Liver (tissue), 9 donors: Measurements from ENCODE around the gene PPM1K. TPM values are rescaled to one million over a fixed set of nuclear protein-coding genes. Genes with fewer than 3 reads are reported as not detected.

Experiments used
- DNase-seq: peaks from one replicate; pipeline ENCODE4 v3.0.0-alpha.2; 2017; ENCODE audit warnings: low spot score
- H3K27ac ChIP-seq, 2 donors: one replicate each; pipeline ENCODE4 v1.7.0; 2013; ENCODE audit warnings: inconsistent platforms in 2 of 2, low read length in 2 of 2, control low read depth in 1 of 2, low read depth in 1 of 2, mild to moderate bottlenecking in 1 of 2
- H3K27me3 ChIP-seq, 4 donors: one replicate each; pipeline versions ENCODE4 v1.6.1 to v1.7.0; 2013; ENCODE audit warnings: low read length in 3 of 4, inconsistent platforms in 1 of 4, mild to moderate bottlenecking in 1 of 4, moderate library complexity in 1 of 4; ENCODE audit not compliant: control insufficient read depth in 4 of 4, insufficient read depth in 4 of 4
- H3K36me3 ChIP-seq, 4 donors: one replicate each; pipeline versions ENCODE4 v1.6.1 to v1.7.0; 2013; ENCODE audit warnings: low read length in 3 of 4, mild to moderate bottlenecking in 3 of 4, low read depth in 1 of 4, moderate library complexity in 1 of 4; ENCODE audit not compliant: control insufficient read depth in 4 of 4, insufficient read depth in 3 of 4
- H3K4me1 ChIP-seq, 4 donors: one replicate each; pipeline versions ENCODE4 v1.6.1 to v1.7.0; 2013; ENCODE audit warnings: low read length in 3 of 4, mild to moderate bottlenecking in 3 of 4, moderate library complexity in 1 of 4; ENCODE audit not compliant: control insufficient read depth in 4 of 4, insufficient read depth in 4 of 4
- H3K4me3 ChIP-seq, 3 donors: one replicate each; pipeline versions ENCODE4 v1.6.1 to v1.7.0; 2013; ENCODE audit warnings: low read length in 3 of 3, control low read depth in 1 of 3, low read depth in 1 of 3, mild to moderate bottlenecking in 1 of 3
- H3K9ac ChIP-seq, 2 donors: one replicate each; pipeline ENCODE4 v1.7.0; 2013; ENCODE audit warnings: low read length in 2 of 2, mild to moderate bottlenecking in 2 of 2, moderate library complexity in 2 of 2, control low read depth in 1 of 2, low read depth in 1 of 2
- H3K9me3 ChIP-seq, 4 donors: one replicate each; pipeline versions ENCODE4 v1.6.1 to v1.7.0; 2013; ENCODE audit warnings: low read length in 3 of 4; ENCODE audit not compliant: control insufficient read depth in 4 of 4
- EGR1 ChIP-seq, 2 donors: IDR thresholded peaks; 2 replicates each; pipeline ENCODE4 v1.6.1; 2016 to 2018; ENCODE audit warnings: antibody characterized with exemption in 2 of 2, low read depth in 2 of 2
- FOXA1 ChIP-seq: IDR thresholded peaks from 2 replicates; pipeline ENCODE4 v1.6.1; 2016; ENCODE audit warnings: antibody characterized with exemption
- FOXA2 ChIP-seq: IDR thresholded peaks from 2 replicates; pipeline ENCODE4 v1.6.1; 2016; ENCODE audit warnings: antibody characterized with exemption
- HNF4A ChIP-seq, 2 donors: conservative IDR thresholded peaks; 2 replicates each; pipeline ENCODE4 v1.6.1; 2016; ENCODE audit warnings: antibody characterized with exemption in 2 of 2, mild to moderate bottlenecking in 2 of 2
- HNF4G ChIP-seq: IDR thresholded peaks from 2 replicates; pipeline ENCODE4 v1.6.1; 2016; ENCODE audit warnings: antibody characterized with exemption
- JUND ChIP-seq, 2 donors: IDR thresholded peaks; 2 replicates each; pipeline ENCODE4 v1.6.1; 2016; ENCODE audit warnings: antibody characterized with exemption in 2 of 2
- NR2F2 ChIP-seq: IDR thresholded peaks from 2 replicates; pipeline ENCODE4 v1.6.1; 2016; ENCODE audit warnings: antibody characterized with exemption
- RAD21 ChIP-seq, 2 donors: IDR thresholded peaks; 2 replicates each; pipeline ENCODE4 v1.6.1; 2016; ENCODE audit warnings: antibody characterized with exemption in 2 of 2, mild to moderate bottlenecking in 2 of 2
- RXRA ChIP-seq, 2 donors: IDR thresholded peaks; 2 replicates each; pipeline ENCODE4 v1.6.1; 2017 to 2018; ENCODE audit warnings: antibody characterized with exemption in 2 of 2, mild to moderate bottlenecking in 1 of 2
- SP1 ChIP-seq: IDR thresholded peaks from 2 replicates; pipeline ENCODE4 v1.6.1; 2018; ENCODE audit warnings: antibody characterized with exemption, mild to moderate bottlenecking
- TAF1 ChIP-seq: conservative IDR thresholded peaks from 2 replicates; pipeline ENCODE4 v1.6.1; 2016; ENCODE audit warnings: antibody characterized with exemption, mild to moderate bottlenecking
- YY1 ChIP-seq: IDR thresholded peaks from 2 replicates; pipeline ENCODE4 v1.6.1; 2016; ENCODE audit warnings: antibody characterized with exemption, mild to moderate bottlenecking
- WGBS: extraction: QIAGEN DNeasy Blood & Tissue Kit; methylation state at CpG from one replicate; pipeline ENCODE4 v1.1.7; 2013; 5-methylcytosine and 5-hydroxymethylcytosine counted together
- polyA plus RNA-seq, 2 donors: library from polyadenylated mRNA; stranded (reverse) in 1 of 2; unstranded in 1 of 2; fragments of 200-250 nt in 1 of 2; fragments of >200 nt in 1 of 2; fragmentation: Nextera tagmentation in 1 of 2; extraction: Ambion mirVana in 1 of 2; gene quantifications; one replicate each; pipeline versions ENCODE4 v1.2.1 to v1.2.3, GENCODE V29; 2013 to 2015
- total RNA-seq, 2 donors: library from RNA; depleted of rRNA; stranded (reverse); fragments of >200 nt; gene quantifications; one replicate each; pipeline ENCODE4 v1.2.3, GENCODE V29; 2014
- TF ChIP-seq, protein P1 (sequence below): fragments of 150-350 bp; IDR thresholded peaks from 2 replicates; pipeline ENCODE4 v1.5.1; 2017; ENCODE audit warnings: improper control_type of control experiment, low read depth, low read length; ENCODE audit not compliant: missing input control
- TF ChIP-seq, protein P2 (sequence below): IDR thresholded peaks from 2 replicates; pipeline ENCODE4 v1.6.1; 2016; ENCODE audit warnings: antibody characterized with exemption
- TF ChIP-seq, protein P3 (sequence below): IDR thresholded peaks from 2 replicates; pipeline ENCODE4 v1.6.1; 2016; ENCODE audit warnings: antibody characterized with exemption
- TF ChIP-seq, protein P4 (sequence below): IDR thresholded peaks from 2 replicates; pipeline ENCODE4 v1.6.1; 2016; ENCODE audit warnings: antibody characterized with exemption
- TF ChIP-seq, protein P5 (sequence below): IDR thresholded peaks from 2 replicates; pipeline ENCODE4 v1.6.1; 2016; ENCODE audit warnings: antibody characterized with exemption, mild to moderate bottlenecking
- donor health status: healthy.
- donor health status: healthy.
- donor health status: healthy.
- donor health status: healthy.
- donor health status: healthy.

PPM1K gene
- total and polyA plus RNA-seq, 4 donors, result 1.3 to 12.7 (median 6.7) TPM

DNA sequence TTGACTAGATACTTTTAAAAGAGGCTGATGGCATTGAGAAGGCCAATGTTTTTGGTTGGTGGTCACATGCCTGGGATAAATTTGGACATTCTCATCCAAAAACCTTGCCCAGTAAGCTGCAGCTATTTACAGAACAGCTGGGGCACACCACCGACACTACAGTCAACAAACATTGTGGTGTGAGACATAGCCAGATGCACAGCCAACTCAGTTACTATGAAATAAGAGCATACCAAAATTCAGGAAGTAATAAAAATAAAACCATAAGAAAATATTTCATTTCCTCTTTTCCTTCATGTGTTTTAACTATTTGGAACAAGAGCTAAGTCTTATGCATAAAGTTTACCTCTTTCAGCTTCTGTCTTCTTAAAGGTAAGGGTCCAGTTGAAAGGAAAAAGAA is 8.8 kb downstream of the PPM1K start:
- TF ChIP-seq TAF1, result no peak
- no peak for TF ChIP-seq RAD21 (IDR thresholded peaks at IDR 0.05)
- TF ChIP-seq EGR1 (IDR thresholded peaks at IDR 0.05; ENCODE audit: low read depth in 2 of 2), result no peak
- TF ChIP-seq SP1, result no peak
- TF ChIP-seq, protein P1, sequence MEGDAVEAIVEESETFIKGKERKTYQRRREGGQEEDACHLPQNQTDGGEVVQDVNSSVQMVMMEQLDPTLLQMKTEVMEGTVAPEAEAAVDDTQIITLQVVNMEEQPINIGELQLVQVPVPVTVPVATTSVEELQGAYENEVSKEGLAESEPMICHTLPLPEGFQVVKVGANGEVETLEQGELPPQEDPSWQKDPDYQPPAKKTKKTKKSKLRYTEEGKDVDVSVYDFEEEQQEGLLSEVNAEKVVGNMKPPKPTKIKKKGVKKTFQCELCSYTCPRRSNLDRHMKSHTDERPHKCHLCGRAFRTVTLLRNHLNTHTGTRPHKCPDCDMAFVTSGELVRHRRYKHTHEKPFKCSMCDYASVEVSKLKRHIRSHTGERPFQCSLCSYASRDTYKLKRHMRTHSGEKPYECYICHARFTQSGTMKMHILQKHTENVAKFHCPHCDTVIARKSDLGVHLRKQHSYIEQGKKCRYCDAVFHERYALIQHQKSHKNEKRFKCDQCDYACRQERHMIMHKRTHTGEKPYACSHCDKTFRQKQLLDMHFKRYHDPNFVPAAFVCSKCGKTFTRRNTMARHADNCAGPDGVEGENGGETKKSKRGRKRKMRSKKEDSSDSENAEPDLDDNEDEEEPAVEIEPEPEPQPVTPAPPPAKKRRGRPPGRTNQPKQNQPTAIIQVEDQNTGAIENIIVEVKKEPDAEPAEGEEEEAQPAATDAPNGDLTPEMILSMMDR, result no peak
- TF ChIP-seq FOXA2, result no peak
- TF ChIP-seq RXRA (IDR thresholded peaks at IDR 0.05), result no peak
- TF ChIP-seq, protein P2, sequence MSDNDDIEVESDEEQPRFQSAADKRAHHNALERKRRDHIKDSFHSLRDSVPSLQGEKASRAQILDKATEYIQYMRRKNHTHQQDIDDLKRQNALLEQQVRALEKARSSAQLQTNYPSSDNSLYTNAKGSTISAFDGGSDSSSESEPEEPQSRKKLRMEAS, result no peak
- no peak for TF ChIP-seq HNF4G
- H3K27ac ChIP-seq, result no peak overlapping the region
- no peaks in the 10 kb centered on the region for H3K9me3 ChIP-seq
- H3K4me1 ChIP-seq, result peaks cover 0 to 2% (median 0%) of the 10 kb centered on the region in 4 donors
- DNase-seq, result no peak
- no peak overlapping the region for H3K4me3 ChIP-seq
- H3K36me3 ChIP-seq, result peaks cover 0 to 2% (median 0%) of the 10 kb centered on the region in 4 donors
- no peaks in the 10 kb centered on the region for H3K27me3 ChIP-seq
- WGBS, result 48% methylated on average over 1 of the region's 1 CpG
- H3K9ac ChIP-seq, result no peak overlapping the region

DNA sequence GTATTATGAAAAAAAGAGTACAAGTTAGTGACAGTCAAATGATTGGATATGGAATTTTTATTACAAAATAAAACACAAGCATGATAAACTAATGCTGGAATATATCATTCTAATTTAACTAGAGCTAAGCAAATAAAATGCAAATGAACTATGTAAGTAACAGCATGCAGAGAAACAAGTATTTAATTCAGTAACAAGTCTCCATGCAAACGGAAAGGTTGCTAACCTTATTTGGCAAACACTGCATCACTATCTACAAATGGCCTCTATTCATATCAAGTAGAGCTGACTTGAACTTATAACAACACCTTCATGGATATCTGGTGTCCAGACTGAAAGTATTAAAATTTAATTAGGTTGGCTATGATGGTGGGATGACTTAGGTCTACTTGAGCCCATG is 15.4 kb downstream of the PPM1K start:
- Histone ChIP-seq H3K27me3 (no peaks in the 10 kb centered on the region), H3K9ac (no peak overlapping the region), H3K27ac (no peak overlapping the region), H3K4me3 (no peak overlapping the region), H3K9me3 (no peaks in the 10 kb centered on the region), H3K36me3 (peaks cover 0 to 21% (median 8%) of the 10 kb centered on the region in 4 donors), H3K4me1 (no peaks in the 10 kb centered on the region)
- 99% methylated on average over 1 of the region's 1 CpG for WGBS
- TF ChIP-seq RXRA (IDR thresholded peaks at IDR 0.05) (no peak), RAD21 (IDR thresholded peaks at IDR 0.05) (no peak), SP1 (no peak)
- no peak for DNase-seq

DNA sequence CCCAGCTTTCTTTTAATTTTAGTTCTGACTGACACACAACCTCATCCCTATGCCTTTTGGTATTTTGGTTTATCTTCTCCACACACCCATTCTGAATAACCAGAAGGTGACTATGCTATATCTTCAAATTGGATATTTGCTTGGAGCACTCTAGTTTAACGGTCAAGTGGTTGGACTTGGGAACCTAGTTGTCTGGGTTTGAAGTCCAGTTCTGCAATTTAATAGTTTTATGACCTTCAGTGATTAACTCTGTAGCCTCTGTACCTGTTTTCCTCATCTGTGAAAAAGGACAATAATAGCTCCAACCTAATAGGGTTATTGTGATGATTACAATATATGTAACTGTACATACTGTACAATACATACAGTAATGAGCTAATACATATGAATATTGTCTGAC is 20.0 kb downstream of the PPM1K start:
- TF ChIP-seq NR2F2 (no peak), YY1 (no peak), HNF4A (conservative IDR thresholded peaks at IDR 0.05) (peak in 1 of 2 donors; percentile 47)
- 32% methylated on average over 1 of the region's 1 CpG for WGBS
- Histone ChIP-seq H3K4me3 (no peak overlapping the region), H3K27me3 (no peaks in the 10 kb centered on the region), H3K9me3 (no peaks in the 10 kb centered on the region), H3K36me3 (peaks cover 0 to 23% (median 8%) of the 10 kb centered on the region in 4 donors), H3K4me1 (no peaks in the 10 kb centered on the region), H3K27ac (no peak overlapping the region), H3K9ac (no peak overlapping the region)
- DNase-seq, result no peak

DNA sequence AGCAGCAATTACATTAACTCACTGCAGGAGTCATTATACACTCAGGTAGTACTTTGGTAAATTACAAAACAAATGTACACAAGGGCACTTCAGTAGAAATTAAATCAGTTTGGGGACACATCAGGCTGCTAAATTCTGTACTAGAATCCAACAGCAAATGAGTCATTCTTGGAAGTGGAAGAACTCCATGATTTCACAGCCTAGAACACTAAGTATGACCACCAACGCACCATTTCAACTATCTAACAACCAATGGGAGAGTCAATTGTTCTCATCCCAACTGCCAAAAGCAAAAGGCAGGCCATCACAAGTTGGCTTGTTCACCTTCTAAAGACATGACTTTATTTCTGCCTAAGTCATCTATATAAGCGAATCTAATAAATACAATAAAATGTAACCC is 26.6 kb downstream of the PPM1K start:
- H3K27ac ChIP-seq, result no peak overlapping the region
- no peaks in the 10 kb centered on the region for H3K27me3 ChIP-seq
- H3K4me1 ChIP-seq, result no peaks in the 10 kb centered on the region
- 97% methylated on average over 2 of the region's 2 CpGs for WGBS
- H3K4me3 ChIP-seq, result no peak overlapping the region
- DNase-seq, result no peak
- no peak overlapping the region for H3K9ac ChIP-seq
- H3K36me3 ChIP-seq, result no peaks in the 10 kb centered on the region
- no peaks in the 10 kb centered on the region for H3K9me3 ChIP-seq
- no peak for TF ChIP-seq FOXA1
- TF ChIP-seq, protein P3, sequence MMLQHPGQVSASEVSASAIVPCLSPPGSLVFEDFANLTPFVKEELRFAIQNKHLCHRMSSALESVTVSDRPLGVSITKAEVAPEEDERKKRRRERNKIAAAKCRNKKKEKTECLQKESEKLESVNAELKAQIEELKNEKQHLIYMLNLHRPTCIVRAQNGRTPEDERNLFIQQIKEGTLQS, result no peak
- no peak for TF ChIP-seq EGR1 (IDR thresholded peaks at IDR 0.05; ENCODE audit: low read depth in 2 of 2)
- TF ChIP-seq HNF4A (conservative IDR thresholded peaks at IDR 0.05), result no peak
- TF ChIP-seq RXRA (IDR thresholded peaks at IDR 0.05), result no peak
- TF ChIP-seq, protein P2, result no peak
- no peak for TF ChIP-seq YY1
- TF ChIP-seq JUND (IDR thresholded peaks at IDR 0.05), result no peak
- no peak for TF ChIP-seq RAD21 (IDR thresholded peaks at IDR 0.05)
- TF ChIP-seq, protein P4, sequence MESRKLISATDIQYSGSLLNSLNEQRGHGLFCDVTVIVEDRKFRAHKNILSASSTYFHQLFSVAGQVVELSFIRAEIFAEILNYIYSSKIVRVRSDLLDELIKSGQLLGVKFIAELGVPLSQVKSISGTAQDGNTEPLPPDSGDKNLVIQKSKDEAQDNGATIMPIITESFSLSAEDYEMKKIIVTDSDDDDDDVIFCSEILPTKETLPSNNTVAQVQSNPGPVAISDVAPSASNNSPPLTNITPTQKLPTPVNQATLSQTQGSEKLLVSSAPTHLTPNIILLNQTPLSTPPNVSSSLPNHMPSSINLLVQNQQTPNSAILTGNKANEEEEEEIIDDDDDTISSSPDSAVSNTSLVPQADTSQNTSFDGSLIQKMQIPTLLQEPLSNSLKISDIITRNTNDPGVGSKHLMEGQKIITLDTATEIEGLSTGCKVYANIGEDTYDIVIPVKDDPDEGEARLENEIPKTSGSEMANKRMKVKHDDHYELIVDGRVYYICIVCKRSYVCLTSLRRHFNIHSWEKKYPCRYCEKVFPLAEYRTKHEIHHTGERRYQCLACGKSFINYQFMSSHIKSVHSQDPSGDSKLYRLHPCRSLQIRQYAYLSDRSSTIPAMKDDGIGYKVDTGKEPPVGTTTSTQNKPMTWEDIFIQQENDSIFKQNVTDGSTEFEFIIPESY, result no peak
- no peak for TF ChIP-seq TAF1
- TF ChIP-seq, protein P5, sequence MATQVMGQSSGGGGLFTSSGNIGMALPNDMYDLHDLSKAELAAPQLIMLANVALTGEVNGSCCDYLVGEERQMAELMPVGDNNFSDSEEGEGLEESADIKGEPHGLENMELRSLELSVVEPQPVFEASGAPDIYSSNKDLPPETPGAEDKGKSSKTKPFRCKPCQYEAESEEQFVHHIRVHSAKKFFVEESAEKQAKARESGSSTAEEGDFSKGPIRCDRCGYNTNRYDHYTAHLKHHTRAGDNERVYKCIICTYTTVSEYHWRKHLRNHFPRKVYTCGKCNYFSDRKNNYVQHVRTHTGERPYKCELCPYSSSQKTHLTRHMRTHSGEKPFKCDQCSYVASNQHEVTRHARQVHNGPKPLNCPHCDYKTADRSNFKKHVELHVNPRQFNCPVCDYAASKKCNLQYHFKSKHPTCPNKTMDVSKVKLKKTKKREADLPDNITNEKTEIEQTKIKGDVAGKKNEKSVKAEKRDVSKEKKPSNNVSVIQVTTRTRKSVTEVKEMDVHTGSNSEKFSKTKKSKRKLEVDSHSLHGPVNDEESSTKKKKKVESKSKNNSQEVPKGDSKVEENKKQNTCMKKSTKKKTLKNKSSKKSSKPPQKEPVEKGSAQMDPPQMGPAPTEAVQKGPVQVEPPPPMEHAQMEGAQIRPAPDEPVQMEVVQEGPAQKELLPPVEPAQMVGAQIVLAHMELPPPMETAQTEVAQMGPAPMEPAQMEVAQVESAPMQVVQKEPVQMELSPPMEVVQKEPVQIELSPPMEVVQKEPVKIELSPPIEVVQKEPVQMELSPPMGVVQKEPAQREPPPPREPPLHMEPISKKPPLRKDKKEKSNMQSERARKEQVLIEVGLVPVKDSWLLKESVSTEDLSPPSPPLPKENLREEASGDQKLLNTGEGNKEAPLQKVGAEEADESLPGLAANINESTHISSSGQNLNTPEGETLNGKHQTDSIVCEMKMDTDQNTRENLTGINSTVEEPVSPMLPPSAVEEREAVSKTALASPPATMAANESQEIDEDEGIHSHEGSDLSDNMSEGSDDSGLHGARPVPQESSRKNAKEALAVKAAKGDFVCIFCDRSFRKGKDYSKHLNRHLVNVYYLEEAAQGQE, result no peak
